CD4-positive, alpha-beta T cell (primary cell): Measurements from ENCODE around the gene KRTAP9-2. TPM values are rescaled to one million over a fixed set of nuclear protein-coding genes. Genes with fewer than 3 reads are reported as not detected.

Source experiments
- ATAC-seq: fragments of 200-7000 bp; cut with Tn5 transposase; one replicate; pipeline ENCODE4 v1.10.0; 2022; ENCODE audit warnings: mild to moderate bottlenecking; ENCODE audit not compliant: poor library complexity
- CTCF ChIA-PET: fragments of 350-600 bp; sonication (Branson Sonifier 250); formaldehyde crosslinking; loops from one replicate; lab custom pipeline; 2021; ENCODE audit warnings: antibody characterized with exemption, inconsistent platforms; lab: Charles Lee
- POLR2A ChIA-PET: fragments of 350-600 bp; sonication (Branson Sonifier 250); formaldehyde crosslinking; loops from one replicate; lab custom pipeline; 2021; ENCODE audit warnings: antibody characterized with exemption, inconsistent platforms; lab: Charles Lee
- DNase-seq, 14 experiments: peaks; one replicate each; pipeline ENCODE4 v3.0.0-alpha.2; 2013 to 2020; ENCODE audit warnings: mixed read lengths in 2 of 14
- H3K27ac ChIP-seq, 2 donors: one replicate each; pipeline versions ENCODE4 v1.5.1 to v1.7.0; 2013; ENCODE audit warnings: low read length in 2 of 2, low read depth in 1 of 2, mild to moderate bottlenecking in 1 of 2
- H3K27me3 ChIP-seq, 2 experiments: 1 replicate in 1 of 2; 2 replicates in 1 of 2; pipeline versions ENCODE4 v1.6.1 to v1.7.0; 2013; ENCODE audit warnings: low read length in 2 of 2, control low read depth in 1 of 2, mild to moderate bottlenecking in 1 of 2, moderate library complexity in 1 of 2; ENCODE audit not compliant: insufficient read depth in 2 of 2, control insufficient read depth in 1 of 2
- H3K36me3 ChIP-seq: one replicate; pipeline ENCODE4 v1.6.1; 2013; ENCODE audit warnings: low read length, control low read depth; ENCODE audit not compliant: insufficient read depth
- H3K4me1 ChIP-seq: one replicate; pipeline ENCODE4 v1.6.1; 2013; ENCODE audit warnings: low read length, control low read depth; ENCODE audit not compliant: insufficient read depth
- H3K4me3 ChIP-seq: one replicate; pipeline ENCODE4 v1.5.1; 2013; ENCODE audit warnings: mild to moderate bottlenecking, low read length, moderate library complexity
- H3K9me3 ChIP-seq, 2 experiments: 1 replicate in 1 of 2; 2 replicates in 1 of 2; pipeline versions ENCODE4 v1.6.1 to v1.7.0; 2013; ENCODE audit warnings: low read length in 2 of 2, mild to moderate bottlenecking in 2 of 2, control low read depth in 1 of 2, moderate library complexity in 1 of 2; ENCODE audit not compliant: control insufficient read depth in 1 of 2, insufficient read depth in 1 of 2
- H3K27ac Mint-ChIP-seq: one replicate; pipeline ENCODE4 v1.8.0; 2020; ENCODE audit warnings: mixed read lengths
- H3K27me3 Mint-ChIP-seq: one replicate; pipeline ENCODE4 v1.8.0; 2021; ENCODE audit warnings: mixed read lengths
- H3K36me3 Mint-ChIP-seq: one replicate; pipeline ENCODE4 v1.8.0; 2021; ENCODE audit warnings: low read depth, mixed read lengths
- H3K4me1 Mint-ChIP-seq: one replicate; pipeline ENCODE4 v1.8.0; 2021; ENCODE audit warnings: low read depth, mixed read lengths
- H3K4me3 Mint-ChIP-seq: one replicate; pipeline ENCODE4 v1.8.0; 2020; ENCODE audit warnings: mild to moderate bottlenecking, mixed read lengths
- H3K9me3 Mint-ChIP-seq: one replicate; pipeline ENCODE4 v1.8.0; 2020; ENCODE audit warnings: mixed read lengths
- intact Hi-C, 2 experiments: fragments of 100-400 bp; cut with DNase I in 1 of 2; cut with micrococcal nuclease in 1 of 2; formaldehyde crosslinking; loops; one replicate each; pipeline versions ENCODE4 v1.15.1 to v1.9.0; 2023 to 2025; cut with DNase I, micrococcal nuclease
- total RNA-seq, 174 experiments: library from RNA in 2 of 174; stranded (reverse) in 2 of 174; gene quantifications; one replicate each; pipeline ENCODE4 v1.2.3 and lab custom pipeline; 2021 to 2026
- TF ChIP-seq, protein P1 (sequence below): fragments of 200-600 bp; IDR thresholded peaks from one replicate; pipeline ENCODE4 v1.8.0; 2022; ENCODE audit warnings: antibody characterized with exemption, mild to moderate bottlenecking

Gene KRTAP9-2
- total RNA-seq, 2 experiments from 2014 or later, result not detected

- TF ChIP-seq, protein P1, sequence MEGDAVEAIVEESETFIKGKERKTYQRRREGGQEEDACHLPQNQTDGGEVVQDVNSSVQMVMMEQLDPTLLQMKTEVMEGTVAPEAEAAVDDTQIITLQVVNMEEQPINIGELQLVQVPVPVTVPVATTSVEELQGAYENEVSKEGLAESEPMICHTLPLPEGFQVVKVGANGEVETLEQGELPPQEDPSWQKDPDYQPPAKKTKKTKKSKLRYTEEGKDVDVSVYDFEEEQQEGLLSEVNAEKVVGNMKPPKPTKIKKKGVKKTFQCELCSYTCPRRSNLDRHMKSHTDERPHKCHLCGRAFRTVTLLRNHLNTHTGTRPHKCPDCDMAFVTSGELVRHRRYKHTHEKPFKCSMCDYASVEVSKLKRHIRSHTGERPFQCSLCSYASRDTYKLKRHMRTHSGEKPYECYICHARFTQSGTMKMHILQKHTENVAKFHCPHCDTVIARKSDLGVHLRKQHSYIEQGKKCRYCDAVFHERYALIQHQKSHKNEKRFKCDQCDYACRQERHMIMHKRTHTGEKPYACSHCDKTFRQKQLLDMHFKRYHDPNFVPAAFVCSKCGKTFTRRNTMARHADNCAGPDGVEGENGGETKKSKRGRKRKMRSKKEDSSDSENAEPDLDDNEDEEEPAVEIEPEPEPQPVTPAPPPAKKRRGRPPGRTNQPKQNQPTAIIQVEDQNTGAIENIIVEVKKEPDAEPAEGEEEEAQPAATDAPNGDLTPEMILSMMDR, result no peak
- no peak for ATAC-seq
- Mint-ChIP-seq H3K36me3 (no peaks in the 10 kb centered on the region), H3K9me3 (no peaks in the 10 kb centered on the region), H3K4me3 (no peak overlapping the region), H3K27ac (no peak overlapping the region), H3K4me1 (peaks cover 28% of the 10 kb centered on the region), H3K27me3 (peaks cover 15% of the 10 kb centered on the region)
- no peak overlapping the region for H3K4me3 ChIP-seq
- no peaks in the 10 kb centered on the region for H3K27me3 ChIP-seq
- no peak overlapping the region for H3K27ac ChIP-seq
- no peak for DNase-seq
- ChIA-PET POLR2A (no interaction called here), CTCF (no interaction called here)
- intact Hi-C loops, result no loop called here
- no peaks in the 10 kb centered on the region for H3K9me3 ChIP-seq
- H3K36me3 ChIP-seq, result no peaks in the 10 kb centered on the region
- H3K4me1 ChIP-seq, result no peaks in the 10 kb centered on the region
Measured at GRCh38 chr17:41258406-41258805, 32.0 kb downstream of the KRTAP9-2 start.

DNA sequence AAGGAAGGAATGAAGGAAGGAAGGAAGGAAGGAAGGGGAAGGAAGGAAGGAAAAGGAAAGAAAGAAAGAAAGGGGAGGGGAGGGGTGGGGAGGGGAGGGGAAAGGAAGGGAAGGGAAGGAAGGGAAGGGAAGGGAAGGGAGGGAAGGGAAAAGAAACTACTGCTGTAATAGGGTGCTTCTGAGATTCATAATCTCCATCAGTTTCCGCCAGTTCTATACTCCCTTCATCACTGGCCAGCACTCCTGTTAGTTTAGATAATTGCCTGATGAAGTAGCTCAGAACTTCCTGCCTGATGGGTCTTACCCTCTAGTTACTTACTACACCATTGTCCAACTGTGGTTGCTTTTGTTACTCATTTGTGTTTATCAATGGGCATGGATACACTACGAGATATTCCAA is 36.8 kb downstream of the KRTAP9-2 start:
- Histone ChIP-seq H3K27ac (no peak overlapping the region), H3K36me3 (no peaks in the 10 kb centered on the region), H3K4me3 (no peak overlapping the region), H3K4me1 (no peaks in the 10 kb centered on the region), H3K27me3 (no peaks in the 10 kb centered on the region), H3K9me3 (no peaks in the 10 kb centered on the region)
- ATAC-seq (no peak), DNase-seq (no peak)
- H3K9me3 Mint-ChIP-seq, result no peaks in the 10 kb centered on the region
- intact Hi-C loops, result no loop called here
- CTCF ChIA-PET, result no interaction called here
- no peaks in the 10 kb centered on the region for H3K36me3 Mint-ChIP-seq
- POLR2A ChIA-PET, result interaction anchor here (1.0 kb wide), 1 partner anchor 45 kb away, joined by 4 read pairs; the partner anchor contains the start of gene KRTAP16-1
- H3K4me3 Mint-ChIP-seq, result no peak overlapping the region
- peaks cover 31% of the 10 kb centered on the region for H3K4me1 Mint-ChIP-seq
- H3K27ac Mint-ChIP-seq, result no peak overlapping the region
- TF ChIP-seq, protein P1, result no peak
- H3K27me3 Mint-ChIP-seq, result peaks cover 14% of the 10 kb centered on the region

GRCh38 chr17:41264599-41264998 is 38.2 kb downstream of the KRTAP9-2 start:
- DNase-seq (no peak), ATAC-seq (no peak)
- H3K4me3 ChIP-seq, result no peak overlapping the region
- Mint-ChIP-seq H3K9me3 (no peaks in the 10 kb centered on the region), H3K4me1 (peaks cover 31% of the 10 kb centered on the region), H3K27ac (no peak overlapping the region), H3K27me3 (peaks cover 12% of the 10 kb centered on the region), H3K4me3 (no peak overlapping the region), H3K36me3 (no peaks in the 10 kb centered on the region)
- no peaks in the 10 kb centered on the region for H3K36me3 ChIP-seq
- no peaks in the 10 kb centered on the region for H3K9me3 ChIP-seq
- H3K27me3 ChIP-seq, result no peaks in the 10 kb centered on the region
- TF ChIP-seq, protein P1, result no peak
- no peaks in the 10 kb centered on the region for H3K4me1 ChIP-seq
- CTCF ChIA-PET, result no interaction called here
- intact Hi-C loops, result no loop called here
- no peak overlapping the region for H3K27ac ChIP-seq
- POLR2A ChIA-PET, result no interaction called here
